Measurements from ENCODE around the gene ARSA. TPM values are rescaled to one million over a fixed set of nuclear protein-coding genes. Genes with fewer than 3 reads are reported as not detected.

ARSA gene
- total and polyA plus RNA-seq, 4 donors = 6.8 to 28.0 (median 15.8) TPM

DNA sequence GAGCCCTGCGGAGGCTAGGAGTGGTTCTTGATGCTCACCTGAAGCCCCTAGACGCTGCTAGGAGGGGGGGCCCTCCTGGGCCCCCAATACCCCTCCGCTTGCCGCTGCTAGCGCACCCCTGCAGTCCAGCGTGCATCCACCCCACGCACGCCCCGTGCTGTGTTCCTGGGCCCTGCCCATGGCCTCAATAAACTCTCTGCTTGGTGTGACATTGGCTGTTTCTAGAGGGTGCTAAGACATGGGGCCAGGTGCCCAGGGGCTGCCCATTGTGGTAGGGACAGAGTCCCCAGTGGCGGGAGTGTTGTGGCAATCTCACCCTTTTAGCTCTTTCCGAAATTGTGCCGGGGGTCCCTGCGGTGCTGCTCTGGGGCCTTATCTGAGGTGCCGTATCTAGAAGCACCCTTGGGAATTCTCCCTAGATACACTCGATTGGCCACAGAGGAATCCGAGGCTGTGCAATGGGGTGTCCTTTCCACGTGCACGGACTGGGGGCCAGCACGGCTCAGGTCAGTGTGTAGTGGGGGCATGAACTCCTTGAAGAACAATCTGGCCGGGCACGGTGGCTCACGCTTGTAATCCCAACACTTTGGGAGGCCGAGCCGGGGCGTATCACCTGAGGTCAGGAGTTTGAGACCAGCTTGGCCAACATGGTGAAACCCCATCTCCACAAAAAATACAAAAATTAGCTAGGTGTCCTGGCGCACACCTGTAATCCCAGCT is 16.5 kb downstream of the ARSA start:
- no peaks in the 10 kb centered on the region for H3K9me3 ChIP-seq (ENCODE audit: control insufficient read depth in 4 of 4, low read length in 3 of 4)
- H3K4me1 ChIP-seq (ENCODE audit: control insufficient read depth in 4 of 4, insufficient read depth in 4 of 4, low read length in 3 of 4) = peaks cover 5 to 11% (median 7%) of the 10 kb centered on the region in 4 donors
- TF ChIP-seq RAD21 (IDR thresholded peaks at IDR 0.05) (no peak), GABPA (IDR thresholded peaks at IDR 0.05 in 1 of 2, conservative IDR thresholded peaks at IDR 0.05 in 1 of 2) (no peak), FOXA2 (IDR thresholded peaks at IDR 0.05) (no peak), HNF4G (IDR thresholded peaks at IDR 0.05) (no peak), FOXA1 (IDR thresholded peaks at IDR 0.05) (no peak), RXRA (IDR thresholded peaks at IDR 0.05) (no peak), YY1 (IDR thresholded peaks at IDR 0.05) (no peak), NR2F2 (IDR thresholded peaks at IDR 0.05) (no peak)
- TF ChIP-seq, protein P1, sequence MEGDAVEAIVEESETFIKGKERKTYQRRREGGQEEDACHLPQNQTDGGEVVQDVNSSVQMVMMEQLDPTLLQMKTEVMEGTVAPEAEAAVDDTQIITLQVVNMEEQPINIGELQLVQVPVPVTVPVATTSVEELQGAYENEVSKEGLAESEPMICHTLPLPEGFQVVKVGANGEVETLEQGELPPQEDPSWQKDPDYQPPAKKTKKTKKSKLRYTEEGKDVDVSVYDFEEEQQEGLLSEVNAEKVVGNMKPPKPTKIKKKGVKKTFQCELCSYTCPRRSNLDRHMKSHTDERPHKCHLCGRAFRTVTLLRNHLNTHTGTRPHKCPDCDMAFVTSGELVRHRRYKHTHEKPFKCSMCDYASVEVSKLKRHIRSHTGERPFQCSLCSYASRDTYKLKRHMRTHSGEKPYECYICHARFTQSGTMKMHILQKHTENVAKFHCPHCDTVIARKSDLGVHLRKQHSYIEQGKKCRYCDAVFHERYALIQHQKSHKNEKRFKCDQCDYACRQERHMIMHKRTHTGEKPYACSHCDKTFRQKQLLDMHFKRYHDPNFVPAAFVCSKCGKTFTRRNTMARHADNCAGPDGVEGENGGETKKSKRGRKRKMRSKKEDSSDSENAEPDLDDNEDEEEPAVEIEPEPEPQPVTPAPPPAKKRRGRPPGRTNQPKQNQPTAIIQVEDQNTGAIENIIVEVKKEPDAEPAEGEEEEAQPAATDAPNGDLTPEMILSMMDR (IDR thresholded peaks at IDR 0.05; ENCODE audit: low read depth, low read length, missing input control) = no peak
- TF ChIP-seq, protein P2, sequence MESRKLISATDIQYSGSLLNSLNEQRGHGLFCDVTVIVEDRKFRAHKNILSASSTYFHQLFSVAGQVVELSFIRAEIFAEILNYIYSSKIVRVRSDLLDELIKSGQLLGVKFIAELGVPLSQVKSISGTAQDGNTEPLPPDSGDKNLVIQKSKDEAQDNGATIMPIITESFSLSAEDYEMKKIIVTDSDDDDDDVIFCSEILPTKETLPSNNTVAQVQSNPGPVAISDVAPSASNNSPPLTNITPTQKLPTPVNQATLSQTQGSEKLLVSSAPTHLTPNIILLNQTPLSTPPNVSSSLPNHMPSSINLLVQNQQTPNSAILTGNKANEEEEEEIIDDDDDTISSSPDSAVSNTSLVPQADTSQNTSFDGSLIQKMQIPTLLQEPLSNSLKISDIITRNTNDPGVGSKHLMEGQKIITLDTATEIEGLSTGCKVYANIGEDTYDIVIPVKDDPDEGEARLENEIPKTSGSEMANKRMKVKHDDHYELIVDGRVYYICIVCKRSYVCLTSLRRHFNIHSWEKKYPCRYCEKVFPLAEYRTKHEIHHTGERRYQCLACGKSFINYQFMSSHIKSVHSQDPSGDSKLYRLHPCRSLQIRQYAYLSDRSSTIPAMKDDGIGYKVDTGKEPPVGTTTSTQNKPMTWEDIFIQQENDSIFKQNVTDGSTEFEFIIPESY (IDR thresholded peaks at IDR 0.05) = no peak
- TF ChIP-seq, protein P3, sequence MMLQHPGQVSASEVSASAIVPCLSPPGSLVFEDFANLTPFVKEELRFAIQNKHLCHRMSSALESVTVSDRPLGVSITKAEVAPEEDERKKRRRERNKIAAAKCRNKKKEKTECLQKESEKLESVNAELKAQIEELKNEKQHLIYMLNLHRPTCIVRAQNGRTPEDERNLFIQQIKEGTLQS (IDR thresholded peaks at IDR 0.05) = no peak
- H3K27me3 ChIP-seq (ENCODE audit: control insufficient read depth in 4 of 4, insufficient read depth in 4 of 4, low read length in 3 of 4) = peaks cover 0 to under 1% (median 0%) of the 10 kb centered on the region in 4 donors
- WGBS = 92% methylated on average over 26 of the region's 26 CpGs
- DNase-seq (ENCODE audit: low spot score) = no peak
- H3K9ac ChIP-seq (ENCODE audit: low read depth in 1 of 2, low read length in 2 of 2) = no peak overlapping the region
- H3K4me3 ChIP-seq (ENCODE audit: low read depth in 1 of 3, low read length in 3 of 3) = no peak overlapping the region
- H3K27ac ChIP-seq (ENCODE audit: low read depth in 1 of 2, low read length in 2 of 2) = no peak overlapping the region
- H3K36me3 ChIP-seq (ENCODE audit: control insufficient read depth in 4 of 4, insufficient read depth in 3 of 4, low read depth in 1 of 4, low read length in 3 of 4) = no peaks in the 10 kb centered on the region

DNA sequence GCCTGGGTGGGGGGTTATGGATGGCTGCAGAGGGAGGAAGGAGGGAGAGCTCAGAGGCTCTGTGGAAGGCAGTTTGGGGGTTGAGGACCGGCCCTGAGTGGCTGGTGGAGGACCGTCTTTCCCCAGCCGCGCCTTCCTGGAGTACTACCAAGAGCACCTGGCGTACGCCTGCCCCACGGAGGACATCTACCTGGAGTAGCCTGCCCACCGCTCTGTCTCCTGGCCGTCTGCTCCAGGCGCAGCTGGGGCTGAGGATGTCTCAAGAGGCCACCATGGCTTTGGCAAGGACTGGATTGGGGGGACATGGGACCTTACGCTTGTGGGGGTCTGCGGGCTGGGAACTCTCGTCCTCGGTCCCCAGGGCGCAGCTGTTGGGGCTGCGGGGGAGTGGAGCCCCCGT is 17.4 kb downstream of the ARSA start:
- 87% methylated on average over 17 of the region's 17 CpGs for WGBS
- Histone ChIP-seq H3K4me3 (ENCODE audit: low read depth in 1 of 3, low read length in 3 of 3) (no peak overlapping the region), H3K9me3 (ENCODE audit: control insufficient read depth in 4 of 4, low read length in 3 of 4) (no peaks in the 10 kb centered on the region), H3K27ac (ENCODE audit: low read depth in 1 of 2, low read length in 2 of 2) (no peak overlapping the region), H3K27me3 (ENCODE audit: control insufficient read depth in 4 of 4, insufficient read depth in 4 of 4, low read length in 3 of 4) (peaks cover 0 to 2% (median 0%) of the 10 kb centered on the region in 4 donors), H3K9ac (ENCODE audit: low read depth in 1 of 2, low read length in 2 of 2) (no peak overlapping the region), H3K36me3 (ENCODE audit: control insufficient read depth in 4 of 4, insufficient read depth in 3 of 4, low read depth in 1 of 4, low read length in 3 of 4) (no peaks in the 10 kb centered on the region), H3K4me1 (ENCODE audit: control insufficient read depth in 4 of 4, insufficient read depth in 4 of 4, low read length in 3 of 4) (peaks cover 5 to 11% (median 7%) of the 10 kb centered on the region in 4 donors)
- no peak for DNase-seq (ENCODE audit: low spot score)
- no peak for TF ChIP-seq GABPA (IDR thresholded peaks at IDR 0.05 in 1 of 2, conservative IDR thresholded peaks at IDR 0.05 in 1 of 2)
- TF ChIP-seq FOXA2 (IDR thresholded peaks at IDR 0.05) = no peak

DNA sequence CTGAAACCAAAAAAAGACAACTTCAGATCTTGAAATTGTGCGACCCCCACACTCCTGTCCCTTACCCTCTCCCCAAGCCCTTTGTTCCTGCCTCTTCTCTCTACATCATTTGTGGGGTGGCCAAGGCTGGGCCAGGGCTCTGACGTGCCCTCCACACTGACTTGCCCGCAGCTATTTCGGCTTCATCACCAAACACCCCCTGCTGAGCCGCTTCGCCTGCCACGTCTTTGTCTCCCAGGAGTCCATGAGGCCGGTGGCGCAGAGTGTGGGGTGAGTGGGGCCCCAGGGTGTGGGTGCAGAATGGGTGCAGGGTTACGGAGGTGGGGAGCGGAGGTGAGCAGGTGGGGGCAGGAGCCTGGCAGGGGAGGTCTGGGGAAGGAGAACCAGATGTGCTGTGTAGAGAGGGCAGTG is 17.9 kb downstream of the ARSA start:
- Histone ChIP-seq H3K9ac (ENCODE audit: low read depth in 1 of 2, low read length in 2 of 2) (no peak overlapping the region), H3K4me3 (ENCODE audit: low read depth in 1 of 3, low read length in 3 of 3) (no peak overlapping the region), H3K27me3 (ENCODE audit: control insufficient read depth in 4 of 4, insufficient read depth in 4 of 4, low read length in 3 of 4) (peaks cover 0 to 2% (median 0%) of the 10 kb centered on the region in 4 donors), H3K9me3 (ENCODE audit: control insufficient read depth in 4 of 4, low read length in 3 of 4) (no peaks in the 10 kb centered on the region), H3K36me3 (ENCODE audit: control insufficient read depth in 4 of 4, insufficient read depth in 3 of 4, low read depth in 1 of 4, low read length in 3 of 4) (no peaks in the 10 kb centered on the region), H3K27ac (ENCODE audit: low read depth in 1 of 2, low read length in 2 of 2) (no peak overlapping the region), H3K4me1 (ENCODE audit: control insufficient read depth in 4 of 4, insufficient read depth in 4 of 4, low read length in 3 of 4) (peaks cover 5 to 11% (median 7%) of the 10 kb centered on the region in 4 donors)
- TF ChIP-seq YY1 (IDR thresholded peaks at IDR 0.05) (no peak), RXRA (IDR thresholded peaks at IDR 0.05) (no peak), EGR1 (IDR thresholded peaks at IDR 0.05; ENCODE audit: low read depth in 2 of 2) (no peak), FOXA2 (IDR thresholded peaks at IDR 0.05) (no peak), HNF4A (conservative IDR thresholded peaks at IDR 0.05) (no peak), HNF4G (IDR thresholded peaks at IDR 0.05) (no peak), NR2F2 (IDR thresholded peaks at IDR 0.05) (no peak), TAF1 (conservative IDR thresholded peaks at IDR 0.05) (no peak), FOXA1 (IDR thresholded peaks at IDR 0.05) (no peak), RAD21 (IDR thresholded peaks at IDR 0.05) (no peak)
- TF ChIP-seq, protein P1 (IDR thresholded peaks at IDR 0.05; ENCODE audit: low read depth, low read length, missing input control) = no peak
- TF ChIP-seq, protein P4, sequence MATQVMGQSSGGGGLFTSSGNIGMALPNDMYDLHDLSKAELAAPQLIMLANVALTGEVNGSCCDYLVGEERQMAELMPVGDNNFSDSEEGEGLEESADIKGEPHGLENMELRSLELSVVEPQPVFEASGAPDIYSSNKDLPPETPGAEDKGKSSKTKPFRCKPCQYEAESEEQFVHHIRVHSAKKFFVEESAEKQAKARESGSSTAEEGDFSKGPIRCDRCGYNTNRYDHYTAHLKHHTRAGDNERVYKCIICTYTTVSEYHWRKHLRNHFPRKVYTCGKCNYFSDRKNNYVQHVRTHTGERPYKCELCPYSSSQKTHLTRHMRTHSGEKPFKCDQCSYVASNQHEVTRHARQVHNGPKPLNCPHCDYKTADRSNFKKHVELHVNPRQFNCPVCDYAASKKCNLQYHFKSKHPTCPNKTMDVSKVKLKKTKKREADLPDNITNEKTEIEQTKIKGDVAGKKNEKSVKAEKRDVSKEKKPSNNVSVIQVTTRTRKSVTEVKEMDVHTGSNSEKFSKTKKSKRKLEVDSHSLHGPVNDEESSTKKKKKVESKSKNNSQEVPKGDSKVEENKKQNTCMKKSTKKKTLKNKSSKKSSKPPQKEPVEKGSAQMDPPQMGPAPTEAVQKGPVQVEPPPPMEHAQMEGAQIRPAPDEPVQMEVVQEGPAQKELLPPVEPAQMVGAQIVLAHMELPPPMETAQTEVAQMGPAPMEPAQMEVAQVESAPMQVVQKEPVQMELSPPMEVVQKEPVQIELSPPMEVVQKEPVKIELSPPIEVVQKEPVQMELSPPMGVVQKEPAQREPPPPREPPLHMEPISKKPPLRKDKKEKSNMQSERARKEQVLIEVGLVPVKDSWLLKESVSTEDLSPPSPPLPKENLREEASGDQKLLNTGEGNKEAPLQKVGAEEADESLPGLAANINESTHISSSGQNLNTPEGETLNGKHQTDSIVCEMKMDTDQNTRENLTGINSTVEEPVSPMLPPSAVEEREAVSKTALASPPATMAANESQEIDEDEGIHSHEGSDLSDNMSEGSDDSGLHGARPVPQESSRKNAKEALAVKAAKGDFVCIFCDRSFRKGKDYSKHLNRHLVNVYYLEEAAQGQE (IDR thresholded peaks at IDR 0.05) = no peak
- DNase-seq (ENCODE audit: low spot score) = no peak
- 88% methylated on average over 11 of the region's 11 CpGs for WGBS
